ENCODE data around the gene PARD3B. TPM values are rescaled to one million over a fixed set of nuclear protein-coding genes. Genes with fewer than 3 reads are reported as not detected.

Gene PARD3B
- total and polyA plus RNA-seq, 8 donors = 18.5 to 24.6 (median 21.1) TPM

GRCh38 chr2:205471776-205472175 is 926.5 kb downstream of the PARD3B start:
- no peaks in the 10 kb centered on the region for H3K27me3 ChIP-seq
- no peak overlapping the region for H3K27ac ChIP-seq
- no peak overlapping the region for H3K4me3 ChIP-seq
- TF ChIP-seq CTCF (IDR thresholded peaks at IDR 0.05) = no peak
- H3K4me1 ChIP-seq = no peaks in the 10 kb centered on the region
- no peaks in the 10 kb centered on the region for H3K36me3 ChIP-seq
- no peaks in the 10 kb centered on the region for H3K9me3 ChIP-seq
- intact Hi-C loops (cut with DNase I) = no loop called here
- ATAC-seq (no peak), DNase-seq (no peak)

GRCh38 chr2:205473791-205474190 is 928.5 kb downstream of the PARD3B start:
- no peak overlapping the region for H3K27ac ChIP-seq
- no peaks in the 10 kb centered on the region for H3K9me3 ChIP-seq
- no peak for TF ChIP-seq CTCF (IDR thresholded peaks at IDR 0.05)
- H3K4me1 ChIP-seq = no peaks in the 10 kb centered on the region
- H3K36me3 ChIP-seq = no peaks in the 10 kb centered on the region
- no peak for ATAC-seq
- DNase-seq = no peak
- H3K4me3 ChIP-seq = no peak overlapping the region
- intact Hi-C loops (cut with DNase I) = no loop called here
- no peaks in the 10 kb centered on the region for H3K27me3 ChIP-seq

- Histone ChIP-seq H3K27ac (no peak overlapping the region), H3K36me3 (no peaks in the 10 kb centered on the region), H3K9me3 (no peaks in the 10 kb centered on the region), H3K4me1 (no peaks in the 10 kb centered on the region), H3K27me3 (no peaks in the 10 kb centered on the region), H3K4me3 (no peak overlapping the region)
- intact Hi-C loops (cut with DNase I) = no loop called here
- DNase-seq (no peak), ATAC-seq (no peak)
- no peak for TF ChIP-seq CTCF (IDR thresholded peaks at IDR 0.05)
These were observed 929.6 kb downstream of the PARD3B start for GRCh38 chr2:205474741-205475415.

GRCh38 chr2:205475416-205475768 is 930.1 kb downstream of the PARD3B start:
- Histone ChIP-seq H3K36me3 (no peaks in the 10 kb centered on the region), H3K9me3 (no peaks in the 10 kb centered on the region)
- intact Hi-C loops (cut with DNase I) = no loop called here

More at GRCh38 chr2:205475416-205475768, 930.1 kb downstream of the PARD3B start:
- Histone ChIP-seq H3K4me3 (no peak overlapping the region), H3K4me1 (no peaks in the 10 kb centered on the region), H3K27me3 (no peaks in the 10 kb centered on the region), H3K27ac (no peak overlapping the region)
- DNase-seq = no peak
- TF ChIP-seq CTCF (IDR thresholded peaks at IDR 0.05) = no peak
- ATAC-seq = no peak
